GM18511 (cell line): ENCODE results near the gene NBPF10.
"Not testable (repeated sequence)": the region's sequence is repeated elsewhere in the genome, so short reads cannot be mapped to it uniquely, and the experiment has no call there.

ENCODE experiments used
- ATAC-seq: cut with Tn5 transposase; IDR thresholded peaks from one replicate; pipeline ENCODE4 v1.9.1; 2021; ENCODE audit warnings: mild to moderate bottlenecking, moderate library complexity; ENCODE audit not compliant: unreplicated experiment

Gene NBPF10, protein sequence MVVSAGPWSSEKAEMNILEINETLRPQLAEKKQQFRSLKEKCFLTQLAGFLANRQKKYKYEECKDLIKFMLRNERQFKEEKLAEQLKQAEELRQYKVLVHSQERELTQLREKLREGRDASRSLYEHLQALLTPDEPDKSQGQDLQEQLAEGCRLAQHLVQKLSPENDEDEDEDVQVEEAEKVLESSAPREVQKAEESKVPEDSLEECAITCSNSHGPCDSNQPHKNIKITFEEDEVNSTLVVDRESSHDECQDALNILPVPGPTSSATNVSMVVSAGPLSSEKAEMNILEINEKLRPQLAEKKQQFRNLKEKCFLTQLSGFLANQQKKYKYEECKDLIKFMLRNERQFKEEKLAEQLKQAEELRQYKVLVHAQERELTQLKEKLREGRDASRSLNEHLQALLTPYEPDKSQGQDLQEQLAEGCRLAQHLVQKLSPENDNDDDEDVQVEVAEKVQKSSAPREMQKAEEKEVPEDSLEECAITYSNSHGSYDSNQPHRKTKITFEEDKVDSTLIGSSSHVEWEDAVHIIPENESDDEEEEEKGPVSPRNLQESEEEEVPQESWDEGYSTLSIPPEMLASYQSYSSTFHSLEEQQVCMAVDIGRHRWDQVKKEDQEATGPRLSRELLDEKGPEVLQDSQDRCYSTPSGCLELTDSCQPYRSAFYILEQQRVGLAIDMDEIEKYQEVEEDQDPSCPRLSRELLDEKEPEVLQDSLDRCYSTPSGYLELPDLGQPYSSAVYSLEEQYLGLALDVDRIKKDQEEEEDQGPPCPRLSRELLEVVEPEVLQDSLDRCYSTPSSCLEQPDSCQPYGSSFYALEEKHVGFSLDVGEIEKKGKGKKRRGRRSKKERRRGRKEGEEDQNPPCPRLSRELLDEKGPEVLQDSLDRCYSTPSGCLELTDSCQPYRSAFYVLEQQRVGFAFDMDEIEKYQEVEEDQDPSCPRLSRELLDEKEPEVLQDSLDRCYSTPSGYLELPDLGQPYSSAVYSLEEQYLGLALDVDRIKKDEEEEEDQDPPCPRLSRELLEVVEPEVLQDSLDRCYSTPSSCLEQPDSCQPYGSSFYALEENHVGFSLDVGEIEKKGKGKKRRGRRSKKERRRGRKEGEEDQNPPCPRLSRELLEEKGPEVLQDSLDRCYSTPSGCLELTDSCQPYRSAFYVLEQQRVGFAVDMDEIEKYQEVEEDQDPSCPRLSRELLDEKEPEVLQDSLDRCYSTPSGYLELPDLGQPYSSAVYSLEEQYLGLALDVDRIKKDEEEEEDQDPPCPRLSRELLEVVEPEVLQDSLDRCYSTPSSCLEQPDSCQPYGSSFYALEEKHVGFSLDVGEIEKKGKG (N-terminal part only)

DNA sequence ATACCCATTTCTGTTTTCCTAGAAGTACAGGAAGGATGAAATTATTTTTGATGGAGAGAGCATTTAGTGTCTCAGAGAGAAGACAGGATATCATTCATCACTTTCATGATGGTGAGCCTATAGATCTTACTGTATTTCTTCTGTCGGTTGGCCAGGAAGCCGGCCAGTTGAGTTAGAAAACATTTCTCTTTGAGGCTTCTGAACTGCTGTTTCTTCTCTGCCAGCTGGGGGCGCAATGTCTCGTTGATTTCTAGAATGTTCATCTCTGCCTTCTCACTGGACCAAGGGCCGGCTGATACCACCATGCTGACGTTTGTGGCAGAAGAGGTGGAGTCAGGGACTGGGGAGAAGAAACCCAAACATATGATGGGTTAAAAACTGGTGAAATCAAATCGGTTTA lies at the start of gene NBPF10:
Gene NBPF10 (minus strand): TSS at position 340 of the 400 bp plus-strand sequence. CDS start 35 bp downstream, at position 305.
- not testable (repeated sequence) for ATAC-seq

DNA sequence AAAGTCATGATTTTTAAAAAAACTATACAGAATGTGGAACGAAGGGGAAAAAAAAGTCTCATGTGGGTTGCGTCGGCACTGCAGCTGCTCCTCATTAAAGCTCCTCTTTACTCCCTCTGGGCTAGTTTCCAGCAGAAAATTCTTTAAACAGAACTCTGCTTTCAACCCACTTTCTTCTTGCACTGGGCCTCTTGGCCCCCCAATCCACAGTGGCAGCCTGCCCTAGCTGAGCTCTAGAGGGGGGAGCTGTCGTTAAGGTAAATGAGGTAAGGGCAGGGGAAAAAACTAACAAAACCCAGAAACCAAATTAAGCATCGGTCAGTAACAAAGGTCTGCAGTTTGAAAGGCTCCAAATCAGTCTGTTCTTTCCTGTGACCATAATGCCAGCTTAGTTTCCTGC lies 29.9 kb upstream of the NBPF10 start:
- not testable (repeated sequence) for ATAC-seq

DNA sequence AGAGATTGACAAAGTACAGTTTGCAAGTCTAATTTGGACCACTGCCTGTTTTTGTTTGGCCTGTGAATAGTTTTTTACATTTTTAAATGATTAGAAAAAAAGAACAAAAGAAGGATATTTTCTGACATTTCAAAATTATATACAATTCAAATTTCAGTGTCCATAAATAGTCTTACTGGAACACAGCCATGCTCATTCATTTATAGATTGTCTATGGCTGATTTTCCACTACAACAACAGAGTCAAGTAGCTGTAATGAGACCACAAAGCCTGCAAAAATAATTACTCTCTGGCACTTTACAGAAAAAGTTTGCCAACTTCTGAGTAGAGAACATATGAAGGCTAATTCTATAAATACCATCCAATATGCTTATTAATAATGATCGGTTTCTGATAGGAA lies 23.1 kb upstream of the NBPF10 start:
- ATAC-seq: not testable (repeated sequence)

DNA sequence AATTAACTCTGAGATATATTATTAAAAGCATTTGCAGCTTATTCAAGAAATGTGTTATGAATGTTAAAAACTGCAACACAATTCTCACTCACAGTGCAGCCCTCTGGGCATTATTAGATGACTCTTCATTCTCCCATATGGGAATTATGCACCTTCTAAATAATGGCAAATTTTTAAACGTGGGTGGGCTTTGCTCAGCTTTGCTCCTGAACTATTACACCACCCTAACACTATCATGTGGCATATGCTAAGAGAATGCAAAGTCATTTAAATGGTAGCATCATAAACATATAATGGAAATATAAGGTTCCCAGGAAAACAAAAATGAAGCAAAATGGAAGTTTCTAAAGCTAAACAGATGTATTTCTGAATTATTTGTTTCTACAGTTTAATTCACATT lies 22.7 kb upstream of the NBPF10 start:
- not testable (repeated sequence) for ATAC-seq
